SH-SY5Y (cell line): Measurements from ENCODE around the gene TMEM135.

Experiments
- GATA2 ChIP-seq: IDR thresholded peaks from 2 replicates; pipeline ENCODE4 v1.6.1; 2011; ENCODE audit warnings: mild to moderate bottlenecking, low read depth, low read length
- GATA3 ChIP-seq: IDR thresholded peaks from 2 replicates; pipeline ENCODE4 v1.6.1; 2011; ENCODE audit warnings: low read depth, mild to moderate bottlenecking, low read length, moderate library complexity

DNA sequence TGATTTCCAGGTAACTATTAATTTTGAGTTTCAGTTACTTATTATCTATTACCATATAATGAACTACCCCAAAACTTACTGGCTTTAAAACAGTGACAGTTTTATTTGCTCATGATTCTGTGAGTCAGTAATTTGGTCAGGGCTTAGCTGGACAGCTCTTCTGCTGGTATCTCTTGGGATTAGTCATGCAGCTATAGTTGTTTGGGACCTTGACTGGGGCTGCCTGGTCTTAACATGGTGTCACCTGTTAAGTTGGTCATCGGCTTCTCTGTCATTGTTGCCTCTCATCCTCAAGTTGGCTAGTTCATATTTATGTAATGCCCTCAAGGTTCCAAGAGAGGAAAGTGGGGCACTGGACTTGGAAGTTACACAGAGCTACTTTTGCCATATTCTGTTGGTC, 177.5 kb downstream of the TMEM135 start:
- no peak for TF ChIP-seq GATA2
- no peak for TF ChIP-seq GATA3
